GM18519 (cell line): ENCODE measurements around the gene COL5A1.

Source experiments
- ATAC-seq: cut with Tn5 transposase; IDR thresholded peaks from one replicate; pipeline ENCODE4 v1.9.1; 2021; ENCODE audit warnings: mild to moderate bottlenecking, moderate library complexity; ENCODE audit not compliant: unreplicated experiment, low FRiP score

Gene COL5A1

GRCh38 chr9:134756098-134756497, 114.5 kb downstream of the COL5A1 start:
- no peak for ATAC-seq

GRCh38 chr9:134757216-134757975, 115.8 kb downstream of the COL5A1 start:
- no peak for ATAC-seq

GRCh38 chr9:134758949-134759607, 117.5 kb downstream of the COL5A1 start:
- ATAC-seq: no peak

- ATAC-seq: no peak
Measured at GRCh38 chr9:134759913-134760312, 118.3 kb downstream of the COL5A1 start.

- ATAC-seq: no peak
Measured at GRCh38 chr9:134760750-134761420, 119.3 kb downstream of the COL5A1 start.

GRCh38 chr9:134764473-134765269, 123.1 kb downstream of the COL5A1 start:
- no peak for ATAC-seq

- ATAC-seq: no peak
Measured at GRCh38 chr9:134765785-134766184, 124.2 kb downstream of the COL5A1 start.

GRCh38 chr9:134766587-134766986, 125.0 kb downstream of the COL5A1 start:
- ATAC-seq: no peak

- no peak for ATAC-seq
Measured at GRCh38 chr9:134768332-134768708, 126.7 kb downstream of the COL5A1 start.

GRCh38 chr9:134768709-134769351, 127.2 kb downstream of the COL5A1 start:
- ATAC-seq: no peak

GRCh38 chr9:134770972-134771971, 129.7 kb downstream of the COL5A1 start:
- no peak for ATAC-seq

- ATAC-seq: no peak
Measured at GRCh38 chr9:134772331-134772730, 130.7 kb downstream of the COL5A1 start.

- ATAC-seq: no peak
Measured at GRCh38 chr9:134773842-134774241, 132.2 kb downstream of the COL5A1 start.

GRCh38 chr9:134774410-134774809, 132.8 kb downstream of the COL5A1 start:
- ATAC-seq: no peak

GRCh38 chr9:134775081-134775951, 133.7 kb downstream of the COL5A1 start:
- no peak for ATAC-seq

- ATAC-seq: no peak
Measured at GRCh38 chr9:134776080-134776796, 134.6 kb downstream of the COL5A1 start.

GRCh38 chr9:134777153-134777552, 135.6 kb downstream of the COL5A1 start:
- ATAC-seq: no peak
